PC-9 (cell line): ENCODE measurements around the gene ABAT. TPM values are rescaled to one million over a fixed set of nuclear protein-coding genes. Genes with fewer than 3 reads are reported as not detected.
"Not testable (repeated sequence)": the region's sequence is repeated elsewhere in the genome, so short reads cannot be mapped to it uniquely, and the experiment has no call there.

ENCODE experiments used
- BruUV-seq: library from RNA; stranded (reverse); fragments of 400-500 nt; replicated peaks from 2 replicates; lab custom pipeline; 2021; lab: Mats Ljungman, UMichigan
- CTCF ChIA-PET: fragments of 300-600 bp; sonication (Branson Sonifier 250); formaldehyde crosslinking; loops from one replicate; lab custom pipeline; 2022; ENCODE audit warnings: antibody characterized with exemption; lab: Charles Lee
- POLR2A ChIA-PET: fragments of 300-600 bp; sonication (Branson Sonifier 250); formaldehyde crosslinking; loops from one replicate; lab custom pipeline; 2022; ENCODE audit warnings: antibody characterized with exemption; ENCODE audit not compliant: unreplicated experiment; lab: Charles Lee
- DNase-seq, 2 experiments: peaks; one replicate each; pipeline versions ENCODE4 v3.0.0 to v3.0.0-alpha.2; 2015 to 2022; ENCODE audit warnings: mixed read lengths in 1 of 2
- H2AFZ ChIP-seq: fragments of 200-600 bp; sonication (generic); 2 replicates; pipeline ENCODE4 v1.8.1; 2017; ENCODE audit warnings: antibody characterized with exemption
- H3F3A ChIP-seq: fragments of 200-600 bp; sonication (generic); 2 replicates; pipeline ENCODE4 v1.8.1; 2017; ENCODE audit warnings: antibody characterized with exemption, mild to moderate bottlenecking, low read depth; ENCODE audit not compliant: insufficient read depth
- H3K27ac ChIP-seq: fragments of 200-600 bp; sonication (generic); 2 replicates; pipeline ENCODE4 v1.6.1; 2016; ENCODE audit warnings: mixed run types
- H3K27me3 ChIP-seq: fragments of 200-600 bp; sonication (generic); 2 replicates; pipeline ENCODE4 v1.6.1; 2016; ENCODE audit warnings: low read depth, mixed run types; ENCODE audit not compliant: insufficient read depth
- H3K36me3 ChIP-seq: fragments of 200-600 bp; sonication (generic); 2 replicates; pipeline ENCODE4 v1.6.1; 2016; ENCODE audit warnings: low read depth, mixed run types
- H3K4me1 ChIP-seq: fragments of 200-600 bp; sonication (generic); replicated peaks from 2 replicates; pipeline ENCODE4 v1.6.1; 2016; ENCODE audit warnings: mixed run types; ENCODE audit not compliant: insufficient read depth
- H3K4me2 ChIP-seq: fragments of 200-600 bp; sonication (generic); 2 replicates; pipeline ENCODE4 v1.6.1; 2017; ENCODE audit warnings: mixed run types
- H3K4me3 ChIP-seq: fragments of 200-600 bp; sonication (generic); 2 replicates; pipeline ENCODE4 v1.6.1; 2016; ENCODE audit warnings: mixed run types
- H3K79me2 ChIP-seq: fragments of 200-600 bp; sonication (generic); 2 replicates; pipeline ENCODE4 v1.6.1; 2017; ENCODE audit warnings: low read depth, mixed run types
- H3K9me2 ChIP-seq: fragments of 200-600 bp; sonication (generic); 2 replicates; pipeline ENCODE4 v1.8.1; 2017; ENCODE audit warnings: mild to moderate bottlenecking; ENCODE audit not compliant: insufficient read depth
- H3K9me3 ChIP-seq: fragments of 200-600 bp; sonication (generic); 2 replicates; pipeline ENCODE4 v1.8.1; 2016; ENCODE audit warnings: low read depth; ENCODE audit not compliant: insufficient read depth
- H4K20me1 ChIP-seq: fragments of 200-600 bp; sonication (generic); 2 replicates; pipeline ENCODE4 v1.8.1; 2017; ENCODE audit not compliant: insufficient read depth
- CTCF ChIP-seq: fragments of 200-600 bp; sonication (generic); conservative IDR thresholded peaks from 2 replicates; pipeline ENCODE4 v1.6.1; 2017; ENCODE audit warnings: mixed run types, antibody characterized with exemption, mild to moderate bottlenecking, moderate library complexity
- EZH2 ChIP-seq: fragments of 200-600 bp; sonication (generic); IDR thresholded peaks from 2 replicates; pipeline ENCODE4 v1.8.0; 2017; ENCODE audit warnings: antibody characterized with exemption, low read depth
- intact Hi-C: fragments of 100-400 bp; cut with micrococcal nuclease; formaldehyde crosslinking; loops from one replicate; pipeline ENCODE4 v1.10.0; 2022; ENCODE audit not compliant: unreplicated experiment
- total RNA-seq: library from RNA; stranded (reverse); gene quantifications from 2 replicates; pipeline ENCODE4 v1.2.3, GENCODE V29; 2021

ABAT gene
- total RNA-seq, 1 experiment from 2014 or later, result 12.9 TPM

- Histone ChIP-seq H3K27me3 (no peaks in the 10 kb centered on the region), H3K79me2 (no peaks in the 10 kb centered on the region), H2AFZ (no peak overlapping the region), H3K27ac (no peak overlapping the region), H4K20me1 (no peaks in the 10 kb centered on the region), H3K4me1 (no peaks in the 10 kb centered on the region), H3K9me2 (no peaks in the 10 kb centered on the region), H3K4me2 (no peak overlapping the region), H3F3A (no peaks in the 10 kb centered on the region), H3K4me3 (no peak overlapping the region), H3K9me3 (no peaks in the 10 kb centered on the region), H3K36me3 (no peaks in the 10 kb centered on the region)
- intact Hi-C loops, result no loop called here
- DNase-seq, result no peak
- no TSS peak for BruUV-seq
- no peak for TF ChIP-seq CTCF
- TF ChIP-seq EZH2, result no peak
- ChIA-PET CTCF (no interaction called here), POLR2A (no interaction called here)
Observed at GRCh38 chr16:8703693-8704092, 29.3 kb downstream of the ABAT start.

DNA sequence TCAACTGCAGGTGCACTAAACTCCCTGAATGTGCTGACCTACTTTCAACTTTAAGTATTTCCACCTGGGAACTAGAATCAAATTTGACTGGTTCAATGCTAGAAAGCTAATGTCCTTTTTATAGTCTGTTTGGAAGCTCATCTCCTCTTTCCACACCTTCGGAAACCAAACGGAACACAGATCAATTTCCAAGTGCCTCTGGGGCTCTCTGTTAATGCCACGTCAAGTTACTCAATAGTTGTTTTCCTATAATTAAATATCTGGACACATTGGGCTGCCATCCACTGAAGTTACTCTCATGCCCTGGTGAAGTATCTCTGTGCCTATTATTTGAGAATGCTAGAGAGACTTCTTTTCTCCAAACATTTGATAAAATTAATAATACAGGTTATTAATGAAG, 29.7 kb downstream of the ABAT start:
- POLR2A ChIA-PET, result no interaction called here
- BruUV-seq, result no TSS peak

DNA sequence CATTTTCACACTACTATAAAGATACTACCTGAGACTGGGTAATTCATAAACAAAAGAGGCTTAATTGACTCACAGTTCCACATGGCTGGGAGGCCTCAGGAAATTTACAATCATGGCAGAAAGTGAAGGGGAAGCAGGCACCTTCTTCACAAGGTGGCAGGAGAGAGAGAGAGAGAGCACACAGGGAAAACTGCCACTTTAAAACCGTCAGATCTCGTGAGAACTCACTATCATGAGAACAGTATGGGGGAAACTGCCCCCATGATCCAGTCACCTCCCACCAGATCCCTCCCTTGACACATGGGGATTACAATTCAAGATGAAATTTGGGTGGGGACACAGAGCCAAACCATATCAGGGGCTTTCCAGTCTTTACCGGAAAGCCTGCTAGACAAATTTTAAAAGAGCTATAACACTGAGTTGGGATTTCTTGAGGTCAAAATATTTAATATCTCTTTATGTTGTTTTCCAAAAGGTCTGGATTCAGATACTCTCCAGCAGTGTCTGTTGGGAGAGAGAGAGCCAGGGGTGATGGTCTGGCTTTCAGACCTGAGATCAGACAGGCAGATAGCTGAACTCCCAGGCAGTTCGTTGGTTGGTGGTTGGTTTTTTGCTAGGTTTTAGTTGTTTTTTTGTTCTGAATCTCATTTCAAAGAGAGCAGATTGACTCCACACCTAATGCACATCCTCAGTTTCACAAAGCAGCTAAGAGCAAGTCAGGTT, 30.8 kb downstream of the ABAT start:
- not testable (repeated sequence) for H3K4me2 ChIP-seq, H3K36me3 ChIP-seq

More for the DNA sequence above, 29.7 kb downstream of the ABAT start:
- Histone ChIP-seq H3K4me1 (no peaks in the 10 kb centered on the region), H3K27ac (no peak overlapping the region), H3K4me2 (no peak overlapping the region), H3K9me3 (no peaks in the 10 kb centered on the region), H2AFZ (no peak overlapping the region), H3K27me3 (no peaks in the 10 kb centered on the region), H3K4me3 (no peak overlapping the region), H3K9me2 (no peaks in the 10 kb centered on the region), H3K79me2 (no peaks in the 10 kb centered on the region), H4K20me1 (no peaks in the 10 kb centered on the region), H3F3A (no peaks in the 10 kb centered on the region), H3K36me3 (no peaks in the 10 kb centered on the region)
- DNase-seq, result no peak
- CTCF ChIA-PET, result no interaction called here
- TF ChIP-seq CTCF (no peak), EZH2 (no peak)
- intact Hi-C loops, result no loop called here

More for the DNA sequence above, 30.8 kb downstream of the ABAT start:
- POLR2A ChIA-PET, H2AFZ ChIP-seq, H3K27me3 ChIP-seq, H4K20me1 ChIP-seq, H3K27ac ChIP-seq, H3K4me1 ChIP-seq, BruUV-seq, H3K9me2 ChIP-seq, DNase-seq, H3K4me3 ChIP-seq, H3F3A ChIP-seq, H3K9me3 ChIP-seq, intact Hi-C loops, H3K79me2 ChIP-seq: not testable (repeated sequence)
- CTCF ChIA-PET, result interaction anchor here (0.7 kb wide), 1 partner anchor 1656 kb away, joined by 3 read pairs; no protein-coding TSS in a partner anchor
